H1 (cell line): ENCODE measurements around the gene TMEM39A. TPM values are rescaled to one million over a fixed set of nuclear protein-coding genes. Genes with fewer than 3 reads are reported as not detected.

Source experiments
- CTCF ChIA-PET: fragments of 300-600 bp; sonication (Branson Sonifier 250); formaldehyde crosslinking; loops from one replicate; lab custom pipeline; 2021; ENCODE audit not compliant: partially characterized antibody; lab: Charles Lee
- POLR2A ChIA-PET: fragments of 300-600 bp; sonication (Branson Sonifier 250); formaldehyde crosslinking; loops from one replicate; lab custom pipeline; 2021; ENCODE audit warnings: inconsistent platforms; ENCODE audit not compliant: partially characterized antibody; lab: Charles Lee
- DNase-seq, 2 experiments: peaks; one replicate each; pipeline versions ENCODE4 v3.0.0 to v3.0.0-alpha.2; 2010 to 2022; ENCODE audit warnings: low spot score in 2 of 2, low read depth in 1 of 2, mixed read lengths in 1 of 2
- FAIRE-seq: peaks from 2 replicates; lab custom pipeline; 2011; peaks lifted over from hg19 to GRCh38; lab: Jason Lieb, UNC
- H2AFZ ChIP-seq: 2 replicates; pipeline ENCODE4 v1.8.1; 2012; ENCODE audit warnings: low read length, inconsistent platforms
- H2AK5ac ChIP-seq: 2 replicates; pipeline ENCODE4 v1.6.1; 2013; ENCODE audit warnings: low read depth, low read length
- H2BK120ac ChIP-seq: replicated peaks from 2 replicates; pipeline ENCODE3; 2013; ENCODE audit warnings: low read depth, low read length, inconsistent platforms
- H2BK12ac ChIP-seq: 2 replicates; pipeline ENCODE4 v1.6.1; 2013; ENCODE audit warnings: low read depth, low read length
- H2BK15ac ChIP-seq: 2 replicates; pipeline ENCODE4 v1.6.1; 2013; ENCODE audit warnings: low read length
- H2BK20ac ChIP-seq: 2 replicates; pipeline ENCODE4 v1.6.1; 2013; ENCODE audit warnings: low read length
- H2BK5ac ChIP-seq: 2 replicates; pipeline ENCODE4 v1.6.1; 2013; ENCODE audit warnings: low read depth, low read length
- H3K14ac ChIP-seq: 2 replicates; pipeline ENCODE4 v1.6.1; 2013; ENCODE audit warnings: inconsistent platforms; ENCODE audit not compliant: insufficient read length
- H3K18ac ChIP-seq: 2 replicates; pipeline ENCODE4 v1.6.1; 2013; ENCODE audit warnings: low read length; ENCODE audit errors: extremely low read depth
- H3K23ac ChIP-seq: 2 replicates; pipeline ENCODE4 v1.6.1; 2013; ENCODE audit warnings: inconsistent platforms; ENCODE audit not compliant: insufficient read length
- H3K23me2 ChIP-seq: 2 replicates; pipeline ENCODE4 v1.6.1; 2013; ENCODE audit warnings: low read depth, low read length
- H3K27ac ChIP-seq: 2 replicates; pipeline ENCODE4 v1.6.1; 2011; ENCODE audit warnings: low read depth, low read length, inconsistent platforms
- H3K27me3 ChIP-seq, 4 experiments: replicated peaks in 1 of 4; 1 replicate in 1 of 4; 2 replicates in 3 of 4; pipeline versions ENCODE4 v1.6.1 to v1.8.1; 2011 to 2013; ENCODE audit warnings: low read length in 3 of 4, mild to moderate bottlenecking in 3 of 4, inconsistent platforms in 2 of 4, mixed read lengths in 2 of 4, moderate library complexity in 1 of 4; ENCODE audit not compliant: control insufficient read depth in 3 of 4, insufficient read depth in 3 of 4; ENCODE audit errors: extremely low read depth in 1 of 4
- H3K36me3 ChIP-seq, 4 experiments: 2 replicates each; pipeline versions ENCODE4 v1.6.1 to v1.8.1; 2011 to 2013; ENCODE audit warnings: mild to moderate bottlenecking in 4 of 4, low read length in 3 of 4, moderate library complexity in 2 of 4, control low read depth in 1 of 4, inconsistent platforms in 1 of 4; ENCODE audit not compliant: insufficient read depth in 4 of 4, control insufficient read depth in 2 of 4
- H3K4ac ChIP-seq: replicated peaks from 2 replicates; pipeline ENCODE3; 2013; ENCODE audit warnings: low read length, low read depth, mixed read lengths, inconsistent platforms; ENCODE audit not compliant: insufficient read length
- H3K4me1 ChIP-seq, 4 experiments: replicated peaks in 1 of 4; 1 replicate in 1 of 4; 2 replicates in 3 of 4; pipeline versions ENCODE4 v1.6.1 to v1.8.1; 2011 to 2013; ENCODE audit warnings: low read length in 3 of 4, inconsistent platforms in 2 of 4, mixed read lengths in 1 of 4; ENCODE audit not compliant: insufficient read depth in 4 of 4, control insufficient read depth in 3 of 4
- H3K4me2 ChIP-seq, 2 experiments: 2 replicates each; pipeline versions ENCODE4 v1.6.1 to v1.8.1; 2011 to 2013; ENCODE audit warnings: low read depth in 2 of 2, low read length in 2 of 2, control low read depth in 1 of 2, inconsistent platforms in 1 of 2, mild to moderate bottlenecking in 1 of 2; ENCODE audit not compliant: insufficient read depth in 1 of 2
- H3K4me3 ChIP-seq, 4 experiments: fragments of 200-600, 300-600 bp in 1 of 4; sonication (generic), shearing (Covaris generic), sonication (Bioruptor Twin) in 1 of 4; 2 replicates each; pipeline versions ENCODE4 v1.5.1 to v1.8.1; 2011 to 2016; ENCODE audit warnings: low read length in 4 of 4, low read depth in 3 of 4, control low read depth in 2 of 4, inconsistent platforms in 2 of 4, mild to moderate bottlenecking in 2 of 4, mixed read lengths in 1 of 4, moderate library complexity in 1 of 4; ENCODE audit not compliant: insufficient read depth in 2 of 4; ENCODE audit errors: extremely low read depth in 1 of 4
- H3K56ac ChIP-seq: replicated peaks from 2 replicates; pipeline ENCODE3; 2013; ENCODE audit warnings: low read depth, mild to moderate bottlenecking, mixed read lengths, low read length, inconsistent platforms; ENCODE audit not compliant: insufficient read length
- H3K79me1 ChIP-seq: 2 replicates; pipeline ENCODE4 v1.6.1; 2013; ENCODE audit warnings: low read depth, low read length, control low read depth
- H3K79me2 ChIP-seq, 2 experiments: 2 replicates each; pipeline versions ENCODE4 v1.6.1 to v1.8.1; 2012 to 2013; ENCODE audit warnings: low read length in 2 of 2, mild to moderate bottlenecking in 2 of 2, inconsistent platforms in 1 of 2; ENCODE audit not compliant: insufficient read depth in 2 of 2, control insufficient read depth in 1 of 2
- H3K9ac ChIP-seq, 4 experiments: replicated peaks in 1 of 4; 1 replicate in 1 of 4; 2 replicates in 3 of 4; pipeline versions ENCODE4 v1.6.1 to v1.8.1; 2011 to 2013; ENCODE audit warnings: low read depth in 3 of 4, low read length in 3 of 4, control low read depth in 2 of 4, mild to moderate bottlenecking in 2 of 4, moderate library complexity in 2 of 4, inconsistent platforms in 1 of 4; ENCODE audit errors: extremely low read depth in 1 of 4
- H3K9me3 ChIP-seq, 2 experiments: 2 replicates each; pipeline versions ENCODE4 v1.6.1 to v1.8.1; 2012 to 2013; ENCODE audit warnings: mild to moderate bottlenecking in 2 of 2, moderate library complexity in 2 of 2, control low read depth in 1 of 2, inconsistent platforms in 1 of 2, low read depth in 1 of 2, low read length in 1 of 2, mixed read lengths in 1 of 2; ENCODE audit not compliant: insufficient read depth in 2 of 2
- H4K20me1 ChIP-seq, 2 experiments: replicated peaks in 1 of 2; 2 replicates each; pipeline versions ENCODE3 to v1.8.1; 2011 to 2013; ENCODE audit warnings: inconsistent platforms in 2 of 2, low read length in 2 of 2, mild to moderate bottlenecking in 1 of 2; ENCODE audit not compliant: insufficient read depth in 2 of 2, control insufficient read depth in 1 of 2
- H4K5ac ChIP-seq: 2 replicates; pipeline ENCODE4 v1.6.1; 2013; ENCODE audit warnings: low read length, low read depth, mixed read lengths, inconsistent platforms; ENCODE audit not compliant: insufficient read length
- H4K8ac ChIP-seq: 2 replicates; pipeline ENCODE4 v1.8.0; 2013; ENCODE audit warnings: mild to moderate bottlenecking, moderate library complexity, low read length, inconsistent platforms; ENCODE audit not compliant: insufficient read depth; ENCODE audit errors: extremely low read depth
- H4K91ac ChIP-seq: replicated peaks from 2 replicates; pipeline ENCODE3; 2013; ENCODE audit warnings: low read length, mixed read lengths, inconsistent platforms; ENCODE audit not compliant: insufficient read length
- BRCA1 ChIP-seq: IDR thresholded peaks from 2 replicates; pipeline ENCODE4 v1.6.1; 2012; ENCODE audit warnings: low read depth, low read length, improper control_type of control experiment
- CBX8 ChIP-seq: fragments of 300-800, 300-1000 bp; sonication (generic); IDR thresholded peaks from 2 replicates; pipeline ENCODE4 v1.7.1; 2016; ENCODE audit warnings: low read depth, low read length, borderline replicate concordance
- CHD2 ChIP-seq: IDR thresholded peaks from 2 replicates; pipeline ENCODE4 v1.6.1; 2012; ENCODE audit warnings: low read length, improper control_type of control experiment
- E2F6 ChIP-seq: IDR thresholded peaks from 2 replicates; pipeline ENCODE4 v1.6.1; 2012; ENCODE audit warnings: inconsistent platforms
- JUN ChIP-seq: IDR thresholded peaks from 2 replicates; pipeline ENCODE4 v1.6.1; 2011; ENCODE audit warnings: low read depth, mild to moderate bottlenecking, improper control_type of control experiment, low read length
- KDM5A ChIP-seq: fragments of 200-600 bp; IDR thresholded peaks from 2 replicates; pipeline ENCODE4 v1.7.1; 2012; ENCODE audit warnings: mild to moderate bottlenecking, low read length, inconsistent platforms, mixed read lengths
- MAFK ChIP-seq: IDR thresholded peaks from 2 replicates; pipeline ENCODE4 v1.6.1; 2012; ENCODE audit warnings: low read depth, mild to moderate bottlenecking, improper control_type of control experiment, low read length
- NANOG ChIP-seq: IDR thresholded peaks from 2 replicates; pipeline ENCODE4 v1.6.1; 2011; ENCODE audit warnings: low read length, low read depth, mild to moderate bottlenecking, inconsistent platforms; ENCODE audit not compliant: insufficient read depth, poor library complexity, severe bottlenecking
- POLR2AphosphoS5 ChIP-seq: IDR thresholded peaks from 2 replicates; pipeline ENCODE4 v1.6.1; 2011; ENCODE audit warnings: low read depth, low read length
- RFX5 ChIP-seq: IDR thresholded peaks from 2 replicates; pipeline ENCODE4 v1.6.1; 2011; ENCODE audit warnings: low read depth, low read length, improper control_type of control experiment, borderline replicate concordance
- SIN3A ChIP-seq, 2 experiments: IDR thresholded peaks in 1 of 2; conservative IDR thresholded peaks in 1 of 2; 2 replicates each; pipeline ENCODE4 v1.6.1; 2011 to 2012; ENCODE audit warnings: low read length in 2 of 2, improper control_type of control experiment in 1 of 2, low read depth in 1 of 2, mild to moderate bottlenecking in 1 of 2
- SP2 ChIP-seq: IDR thresholded peaks from 2 replicates; pipeline ENCODE4 v1.6.1; 2012; ENCODE audit warnings: mild to moderate bottlenecking, low read length, inconsistent platforms
- SUZ12 ChIP-seq: fragments of 200-600 bp; sonication (generic); IDR thresholded peaks from 2 replicates; pipeline ENCODE4 v1.6.1; 2012; ENCODE audit warnings: mild to moderate bottlenecking, inconsistent platforms, low read length, moderate library complexity, mixed read lengths
- TEAD4 ChIP-seq: IDR thresholded peaks from 2 replicates; pipeline ENCODE4 v1.6.1; 2012; ENCODE audit warnings: low read depth, low read length, inconsistent platforms, mixed read lengths
- YY1 ChIP-seq: IDR thresholded peaks from 2 replicates; pipeline ENCODE4 v1.6.1; 2011; ENCODE audit warnings: low read depth, mild to moderate bottlenecking, low read length
- WGBS, 2 experiments: shearing (Covaris generic) in 1 of 2; methylation state at CpG; one replicate each; pipeline versions ENCODE4 v1.1.6 to v1.1.7; 2013 to 2015; ENCODE audit warnings: low lambda C conversion rate in 2 of 2, mixed read lengths in 2 of 2, inconsistent platforms in 1 of 2, low coverage in 1 of 2, missing lambda C conversion rate in 1 of 2; ENCODE audit not compliant: insufficient replicate concordance in 2 of 2, insufficient coverage in 1 of 2, insufficient read length in 1 of 2; ENCODE audit errors: extremely low coverage in 1 of 2, missing lambda C conversion rate in 1 of 2; 5-methylcytosine and 5-hydroxymethylcytosine counted together
- polyA plus RNA-seq, 7 experiments: library from polyadenylated mRNA; depleted of rRNA in 3 of 7; stranded (reverse) in 5 of 7; unstranded in 2 of 7; fragments of >200 nt in 5 of 7; fragments of 200-250 nt in 2 of 7; gene quantifications; 1 replicate in 5 of 7; 2 replicates in 1 of 7; 4 replicates in 1 of 7; pipeline versions ENCODE4 v1.2.1 to v1.2.3, GENCODE V29; 2011 to 2013; ENCODE audit warnings: missing spikeins in 2 of 7, mixed read lengths in 2 of 7
- total RNA-seq: library from RNA; stranded (reverse); fragmentation: NEBNext Ultra II Directional; extraction: Animal tissue kit (Norgen Biotek cat#: 25700); gene quantifications from 2 replicates; pipeline ENCODE4 v1.2.1, GENCODE V29; 2021

The TMEM39A gene
- total and polyA plus RNA-seq, 2 of the 8 experiments (the other 6 are each of a cell fraction or from before 2014, with no cell fraction given) = 26.8 to 36.1 TPM

- no peak overlapping the region for H3K18ac ChIP-seq
- FAIRE-seq = no peak
- TF ChIP-seq RFX5 = no peak
- TF ChIP-seq SP2 = no peak
- TF ChIP-seq YY1 = no peak
- TF ChIP-seq CHD2 = no peak
- TF ChIP-seq CBX8 = no peak
- no peak for TF ChIP-seq JUN
- TF ChIP-seq POLR2AphosphoS5 = no peak
- TF ChIP-seq SUZ12 = no peak
- TF ChIP-seq TEAD4 = no peak
- TF ChIP-seq SIN3A (conservative IDR thresholded peaks at IDR 0.05 in 1 of 2, IDR thresholded peaks at IDR 0.05 in 1 of 2; ENCODE audit: low read depth in 1 of 2, low read length in 2 of 2) = no peak
- no peak for TF ChIP-seq BRCA1
- TF ChIP-seq KDM5A = no peak
- no peak for TF ChIP-seq NANOG
- no peak for TF ChIP-seq E2F6
- TF ChIP-seq MAFK = no peak
- no peak overlapping the region for H3K27ac ChIP-seq
- H2BK12ac ChIP-seq = no peak overlapping the region
- no peaks in the 10 kb centered on the region for H3K4me1 ChIP-seq
- 92% methylated on average over 2 of the region's 2 CpGs; no CpG with 5 or more reads in 1 of the 2 experiments for WGBS, 2 experiments
- H3K36me3 ChIP-seq = peaks cover 4 to 31% (median 17%) of the 10 kb centered on the region in 4 experiments; a peak in 6 of 8 replicates
- no peaks in the 10 kb centered on the region for H3K23me2 ChIP-seq
- H2BK20ac ChIP-seq = no peak overlapping the region
- H3K4ac ChIP-seq = no peak overlapping the region
- H3K56ac ChIP-seq = no peak overlapping the region
- H4K8ac ChIP-seq = no peak overlapping the region
- H2AK5ac ChIP-seq = no peak overlapping the region
- DNase-seq = no peak
- no peak overlapping the region for H2BK5ac ChIP-seq
- H3K27me3 ChIP-seq = no peaks in the 10 kb centered on the region
- no peak overlapping the region for H2AFZ ChIP-seq
- no peaks in the 10 kb centered on the region for H3K79me2 ChIP-seq
- H3K9me3 ChIP-seq = no peaks in the 10 kb centered on the region
- H3K4me2 ChIP-seq = no peak overlapping the region
- H3K14ac ChIP-seq = no peak overlapping the region
- H3K79me1 ChIP-seq = no peaks in the 10 kb centered on the region
- no peak overlapping the region for H4K91ac ChIP-seq
- CTCF ChIA-PET = no interaction called here
- H3K4me3 ChIP-seq = no peak overlapping the region
- H3K23ac ChIP-seq = no peak overlapping the region
- no peak overlapping the region for H4K5ac ChIP-seq
- no peaks in the 10 kb centered on the region for H4K20me1 ChIP-seq
- POLR2A ChIA-PET = no interaction called here
- no peak overlapping the region for H3K9ac ChIP-seq
- no peak overlapping the region for H2BK120ac ChIP-seq
- no peak overlapping the region for H2BK15ac ChIP-seq
Observed at GRCh38 chr3:119444590-119444989, 18.8 kb downstream of the TMEM39A start.
